HG02981 (cell line): Measurements from ENCODE around the gene LDLRAD4.
A peak's percentile ranks its signal among the peaks of the same experiment; 100 is the strongest.

ENCODE experiments used
- ATAC-seq: cut with Tn5 transposase; IDR thresholded peaks from one replicate; pipeline ENCODE4 v1.9.1; 2021; ENCODE audit warnings: mild to moderate bottlenecking, moderate library complexity; ENCODE audit not compliant: unreplicated experiment

The LDLRAD4 gene

GRCh38 chr18:13454363-13455150 is 236.0 kb downstream of the LDLRAD4 start:
- no peak for ATAC-seq

GRCh38 chr18:13455471-13455870 is 236.9 kb downstream of the LDLRAD4 start:
- ATAC-seq: no peak

DNA sequence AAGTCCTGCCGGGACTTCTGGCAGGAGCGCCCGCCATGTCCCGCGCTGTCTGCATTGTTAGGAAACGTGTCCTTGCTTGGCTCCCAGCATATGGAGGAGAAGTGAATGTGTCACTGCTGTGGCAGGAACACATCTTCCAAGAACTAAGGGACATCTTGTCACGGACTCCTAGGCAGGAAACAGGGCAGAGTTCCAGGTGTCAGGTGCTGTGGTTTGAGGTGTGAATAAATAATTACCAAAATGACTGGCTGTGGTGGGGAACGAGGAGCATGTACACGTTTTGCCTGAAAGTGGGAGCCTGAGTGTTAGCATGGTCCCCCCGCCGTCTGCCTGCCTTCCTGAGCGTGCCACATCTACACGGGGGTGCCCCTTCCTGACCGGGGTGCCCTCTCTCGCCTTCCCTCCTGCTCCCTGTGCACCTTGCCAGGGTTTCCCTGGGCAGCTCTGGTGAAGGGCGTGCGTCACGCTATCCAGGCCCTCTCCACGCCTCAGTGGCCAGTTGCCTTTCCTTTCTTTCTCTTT is 237.5 kb downstream of the LDLRAD4 start:
- ATAC-seq: no peak

DNA sequence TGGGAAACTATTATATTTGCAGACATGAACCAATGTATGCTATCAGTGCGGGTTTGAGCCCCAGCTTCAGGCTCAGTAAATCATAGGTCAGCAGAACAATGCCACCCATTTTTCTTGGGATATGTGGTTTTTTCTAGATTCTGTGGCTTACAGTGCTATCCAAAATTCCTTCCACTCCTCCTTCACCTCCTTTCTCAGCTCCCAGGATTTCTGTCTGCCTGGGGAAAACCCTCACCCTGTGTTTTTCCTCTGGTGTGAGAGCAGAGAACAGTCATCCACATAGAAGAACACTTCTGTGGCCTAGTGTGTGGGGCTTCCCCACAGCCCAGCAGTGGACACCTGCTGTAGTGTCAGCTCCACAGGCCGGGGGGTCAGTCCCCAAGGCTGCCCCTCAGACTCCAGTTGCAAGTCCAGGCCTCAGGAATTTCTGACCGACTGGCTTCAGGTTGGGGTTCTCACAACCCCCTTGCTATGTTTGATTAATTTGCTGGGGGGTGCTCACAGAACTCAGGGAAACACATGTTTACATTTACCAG is 238.2 kb downstream of the LDLRAD4 start:
- ATAC-seq: no peak

DNA sequence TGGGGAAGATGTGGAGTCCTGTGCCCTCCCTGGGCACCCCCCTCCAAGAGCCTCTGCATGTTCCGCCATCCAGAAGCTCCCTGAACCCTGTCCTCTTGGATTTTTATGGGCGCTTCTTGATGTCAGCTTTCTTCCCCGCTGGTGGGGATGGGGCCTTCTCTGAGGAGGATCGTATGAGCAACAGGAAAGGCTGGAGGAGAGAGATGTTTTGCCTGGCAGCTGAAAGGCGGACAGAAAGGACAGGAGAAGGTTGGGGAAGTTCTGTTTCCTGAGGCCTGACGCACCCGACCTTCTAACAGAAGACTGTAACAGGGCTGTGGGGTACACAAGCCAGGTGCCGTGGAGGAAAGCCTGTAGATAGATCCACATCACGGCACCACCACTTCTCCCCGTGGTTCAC is 238.8 kb downstream of the LDLRAD4 start:
- no peak for ATAC-seq

- no peak for ATAC-seq
Measured at GRCh38 chr18:13460946-13461345, 242.4 kb downstream of the LDLRAD4 start.

- ATAC-seq: no peak
Measured at GRCh38 chr18:13461469-13461868, 242.9 kb downstream of the LDLRAD4 start.

- no peak for ATAC-seq
Measured at GRCh38 chr18:13461936-13462335, 243.4 kb downstream of the LDLRAD4 start.

- ATAC-seq: no peak
Measured at GRCh38 chr18:13462686-13463085, 244.1 kb downstream of the LDLRAD4 start.

- no peak for ATAC-seq
Measured at GRCh38 chr18:13463526-13464210, 245.1 kb downstream of the LDLRAD4 start.

GRCh38 chr18:13464432-13465123 is 246.0 kb downstream of the LDLRAD4 start:
- peak; percentile 96 for ATAC-seq

DNA sequence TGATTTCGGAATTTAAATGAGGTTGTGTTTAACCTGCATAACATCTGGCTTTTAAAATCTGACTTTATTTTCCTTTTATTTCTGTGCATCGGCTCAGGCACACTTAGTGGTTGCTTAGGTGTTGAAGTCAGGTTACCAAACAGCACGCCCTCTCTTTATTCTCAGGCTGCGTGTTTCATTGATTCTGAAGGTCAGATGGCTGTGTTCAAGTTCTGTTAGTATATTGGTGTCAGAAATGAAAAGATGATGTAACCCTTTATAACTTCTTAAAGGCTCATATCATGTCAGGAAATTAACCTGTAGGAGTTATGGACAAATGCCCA is 246.5 kb downstream of the LDLRAD4 start:
- ATAC-seq: peak; percentile 31

DNA sequence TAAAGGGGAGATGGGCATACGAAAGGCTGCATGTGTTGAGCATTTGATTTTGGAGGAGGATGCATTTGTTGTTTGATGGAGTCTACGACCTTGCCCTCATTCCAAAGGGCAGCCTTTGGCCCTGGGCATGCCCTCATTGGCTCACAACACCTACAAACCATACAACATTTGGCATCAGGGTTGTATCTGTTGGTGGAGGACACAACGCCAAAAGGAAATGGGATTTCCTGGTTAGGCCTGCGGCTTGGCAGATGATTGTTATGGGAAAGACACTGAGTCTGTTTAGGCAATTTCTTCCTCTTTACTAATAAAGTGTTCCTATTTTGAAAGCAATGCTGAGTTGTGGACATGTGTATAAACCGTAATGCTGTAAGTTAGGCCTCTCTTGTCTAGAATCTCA is 246.9 kb downstream of the LDLRAD4 start:
- ATAC-seq: no peak

DNA sequence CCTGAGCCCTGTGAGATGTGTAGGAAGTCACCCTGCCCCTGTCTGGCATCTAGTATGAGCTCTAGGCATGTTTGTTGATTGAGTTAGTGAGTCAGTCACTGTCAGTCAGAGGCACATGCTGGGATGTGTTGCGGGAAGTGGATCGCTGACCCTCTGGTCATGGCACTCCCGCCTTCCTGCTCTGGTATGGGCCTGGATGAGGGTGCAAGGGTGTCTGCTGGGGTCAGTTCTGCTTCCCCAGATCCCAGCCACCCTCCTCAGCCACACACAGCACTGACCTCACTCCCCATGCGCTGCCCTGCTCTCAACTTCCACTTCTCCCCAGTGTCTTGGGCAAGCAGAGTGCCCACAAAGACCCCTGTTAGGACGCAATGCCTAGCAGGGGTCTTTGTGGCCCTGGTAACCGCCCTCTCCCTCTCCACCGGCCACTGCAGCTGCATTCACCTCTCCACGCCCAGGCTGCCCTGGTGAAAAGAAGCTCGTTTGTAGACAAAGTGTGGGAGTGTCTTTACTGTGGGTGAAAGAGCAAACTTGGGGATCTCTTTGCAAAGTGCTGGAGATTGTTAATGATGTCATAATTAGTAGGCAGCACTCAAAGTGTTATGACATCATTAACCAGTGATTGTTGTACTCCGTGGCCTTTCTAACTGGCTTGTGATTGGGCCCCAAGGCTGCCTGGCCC is 252.1 kb downstream of the LDLRAD4 start:
- ATAC-seq: no peak

DNA sequence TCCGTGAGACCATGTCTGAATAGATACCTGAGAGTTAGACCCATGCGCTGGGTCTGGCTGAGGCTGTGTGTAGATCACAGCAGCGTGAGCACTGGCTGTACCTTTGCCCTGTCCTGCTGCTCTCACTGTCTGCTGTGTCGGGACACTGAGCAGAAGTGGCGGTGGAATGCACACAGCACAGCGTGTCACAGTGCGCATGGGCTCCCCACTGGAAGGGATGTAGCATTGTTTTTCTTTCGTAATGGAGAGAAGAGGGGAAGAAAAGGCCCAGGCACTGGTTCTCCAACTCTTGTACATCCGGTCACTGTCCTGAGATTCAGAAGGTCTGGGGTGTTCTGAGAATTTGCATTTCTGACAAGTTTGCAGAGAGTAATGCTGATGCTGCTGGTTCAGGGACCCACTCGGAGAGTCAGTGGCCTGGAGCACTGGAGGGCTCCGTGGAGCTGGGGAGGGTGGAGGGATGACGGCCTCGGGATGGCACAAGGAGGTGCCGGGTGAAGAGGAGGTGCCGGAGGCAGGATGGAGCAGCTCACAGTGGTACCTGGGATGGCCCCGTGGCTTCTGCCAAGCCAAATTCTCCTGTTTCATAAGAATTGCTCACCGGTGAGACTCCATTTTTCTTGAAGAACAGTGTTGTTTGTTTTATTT is 252.8 kb downstream of the LDLRAD4 start:
- ATAC-seq: no peak

DNA sequence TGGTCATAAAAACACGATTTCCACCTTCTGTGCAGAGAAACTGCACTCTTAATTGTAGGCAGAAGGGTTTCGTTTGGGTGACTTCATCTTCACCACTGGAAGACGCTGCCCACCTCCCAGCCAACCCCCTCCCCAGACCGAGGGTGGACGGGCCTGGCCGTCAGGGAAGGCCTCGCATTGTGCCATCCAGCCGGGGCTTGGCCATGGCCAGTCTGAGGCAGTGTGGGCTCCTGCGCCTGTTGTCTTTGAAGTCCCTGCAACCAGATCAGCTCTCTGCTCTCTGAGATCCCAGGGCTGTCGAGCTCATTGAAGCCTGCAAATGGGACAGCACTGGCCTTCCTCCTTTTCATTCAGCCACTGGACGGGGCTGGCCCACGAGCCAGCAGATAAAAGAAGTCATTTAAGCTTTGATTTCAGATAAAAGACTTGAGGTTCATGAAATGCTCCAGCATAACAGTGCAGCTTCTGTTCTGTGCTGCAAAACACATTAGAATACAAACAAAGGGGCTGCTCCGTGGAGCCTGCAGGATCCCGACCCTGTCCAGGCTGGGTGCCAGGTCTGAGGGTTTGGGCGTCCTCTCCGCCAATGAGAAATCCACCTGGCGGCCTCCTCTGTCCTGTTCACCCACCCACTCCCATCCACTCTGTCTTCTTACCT is 253.5 kb downstream of the LDLRAD4 start:
- ATAC-seq: no peak

DNA sequence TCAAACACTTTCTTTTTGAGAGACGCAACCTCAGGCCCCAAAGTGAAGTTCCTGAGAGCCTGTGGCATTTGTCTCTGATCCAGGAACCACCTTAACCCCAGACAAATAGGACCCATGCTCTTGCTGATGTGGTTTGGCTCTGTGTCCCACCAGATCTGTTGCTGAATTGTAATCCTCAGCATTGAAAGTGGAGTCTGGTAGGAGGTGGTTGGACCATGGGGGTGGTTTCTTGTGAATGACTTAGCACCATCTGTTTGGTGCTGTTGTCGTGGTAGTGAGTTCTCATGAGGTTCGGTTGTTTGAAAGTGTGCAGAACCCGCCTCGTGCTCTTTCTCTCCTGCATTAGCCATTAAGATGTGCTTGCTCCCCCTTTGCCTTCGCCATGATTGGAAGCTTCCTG is 255.2 kb downstream of the LDLRAD4 start:
- no peak for ATAC-seq

DNA sequence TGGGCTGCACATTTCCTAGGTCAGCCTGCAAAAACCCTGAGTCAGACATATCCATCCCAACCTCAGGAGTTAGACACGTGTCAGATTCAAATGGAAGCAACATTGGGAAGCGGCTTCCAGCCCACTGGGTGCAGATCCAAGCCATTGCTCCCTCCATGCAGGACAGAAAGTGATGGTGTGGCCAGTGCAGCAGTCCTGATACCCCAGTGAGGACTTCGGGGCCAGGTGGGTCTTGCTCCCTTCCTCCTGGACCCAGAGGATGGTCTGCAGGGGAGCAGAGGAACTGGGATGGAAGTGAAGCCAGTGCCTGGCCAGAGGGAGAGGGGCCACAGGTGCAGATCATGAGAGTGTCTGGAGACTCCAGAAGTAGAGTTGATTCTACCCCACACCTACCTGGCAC is 255.8 kb downstream of the LDLRAD4 start:
- ATAC-seq: no peak

DNA sequence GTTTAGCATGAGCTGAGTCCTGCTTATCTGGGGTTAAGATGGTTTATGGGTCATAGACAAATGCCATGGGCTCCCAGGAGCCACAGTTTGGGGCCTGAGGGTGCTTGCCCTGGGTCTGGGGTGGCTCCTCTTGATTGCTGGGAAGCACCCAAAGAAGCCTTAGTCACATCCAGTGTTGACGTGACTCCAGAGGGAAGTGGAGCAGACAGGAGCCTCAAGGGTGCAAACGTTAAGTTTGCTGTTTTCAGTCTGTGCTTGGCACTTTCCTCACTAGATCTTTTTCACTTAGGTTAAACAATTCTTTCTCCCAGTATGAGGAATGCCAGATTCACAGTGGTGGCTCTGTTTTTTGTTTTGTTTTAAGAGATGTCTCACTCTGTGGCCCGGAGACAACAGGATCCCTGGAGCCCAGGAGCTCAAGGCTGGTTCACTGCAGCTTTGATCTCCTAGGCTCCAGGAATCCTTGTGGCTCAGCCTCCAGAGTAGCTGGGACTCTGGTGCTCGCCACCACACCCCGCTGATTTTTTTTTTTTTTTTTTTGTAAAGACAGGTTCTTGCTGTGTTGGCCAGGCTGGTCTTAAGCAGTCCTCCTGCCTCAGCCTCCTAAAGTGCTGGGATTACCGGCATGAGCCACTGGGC is 256.5 kb downstream of the LDLRAD4 start:
- no peak for ATAC-seq
